ENCODE measurements around the gene POMP.

POMP gene

GRCh38 chr13:28621449-28621848, 37.5 kb upstream of the POMP start:
- H3K4me2 ChIP-seq: no peak overlapping the region
- no peak overlapping the region for H3K4me3 ChIP-seq
- H3K27me3 ChIP-seq: no peaks in the 10 kb centered on the region
- H3K27ac ChIP-seq: no peak overlapping the region
- no peak for TF ChIP-seq Cebpa-rat (IDR thresholded peaks at IDR 0.05)
- no peaks in the 10 kb centered on the region for H4K20me1 ChIP-seq
- H3K9me3 ChIP-seq: no peaks in the 10 kb centered on the region
- H3K9ac ChIP-seq: no peak overlapping the region
- H3K4me1 ChIP-seq: peaks cover 15% of the 10 kb centered on the region
- no peaks in the 10 kb centered on the region for H3K36me3 ChIP-seq

- TF ChIP-seq Cebpa-rat (IDR thresholded peaks at IDR 0.05): no peak
- Histone ChIP-seq H3K27me3 (no peaks in the 10 kb centered on the region), H3K4me1 (peaks cover 15% of the 10 kb centered on the region), H3K4me2 (no peak overlapping the region), H3K9ac (no peak overlapping the region), H3K4me3 (no peak overlapping the region), H4K20me1 (no peaks in the 10 kb centered on the region), H3K36me3 (no peaks in the 10 kb centered on the region), H3K27ac (no peak overlapping the region), H3K9me3 (no peaks in the 10 kb centered on the region)
Observed at GRCh38 chr13:28622286-28622685, 36.6 kb upstream of the POMP start.

GRCh38 chr13:28623782-28624706, 34.9 kb upstream of the POMP start:
- Histone ChIP-seq H3K27ac (no peak overlapping the region), H4K20me1 (no peaks in the 10 kb centered on the region), H3K4me3 (no peak overlapping the region), H3K9ac (no peak overlapping the region), H3K4me2 (peak overlapping the region; percentile 35), H3K9me3 (no peaks in the 10 kb centered on the region), H3K27me3 (no peaks in the 10 kb centered on the region), H3K36me3 (no peaks in the 10 kb centered on the region), H3K4me1 (peaks cover 15% of the 10 kb centered on the region)
- no peak for TF ChIP-seq Cebpa-rat (IDR thresholded peaks at IDR 0.05)

- Histone ChIP-seq H3K4me2 (no peak overlapping the region), H3K4me3 (no peak overlapping the region), H3K36me3 (no peaks in the 10 kb centered on the region), H3K4me1 (peaks cover 14% of the 10 kb centered on the region), H3K9ac (no peak overlapping the region), H3K27ac (no peak overlapping the region), H4K20me1 (no peaks in the 10 kb centered on the region), H3K9me3 (no peaks in the 10 kb centered on the region), H3K27me3 (no peaks in the 10 kb centered on the region)
- no peak for TF ChIP-seq Cebpa-rat (IDR thresholded peaks at IDR 0.05)
Observed at GRCh38 chr13:28624707-28625432, 34.1 kb upstream of the POMP start.

GRCh38 chr13:28626266-28626665, 32.7 kb upstream of the POMP start:
- Histone ChIP-seq H3K4me2 (no peak overlapping the region), H3K4me1 (peaks cover 8% of the 10 kb centered on the region), H3K27me3 (no peaks in the 10 kb centered on the region), H4K20me1 (no peaks in the 10 kb centered on the region), H3K4me3 (no peak overlapping the region), H3K27ac (no peak overlapping the region), H3K9me3 (no peaks in the 10 kb centered on the region), H3K9ac (no peak overlapping the region), H3K36me3 (no peaks in the 10 kb centered on the region)
- TF ChIP-seq Cebpa-rat (IDR thresholded peaks at IDR 0.05): no peak

- no peak for TF ChIP-seq Cebpa-rat (IDR thresholded peaks at IDR 0.05)
- H3K4me3 ChIP-seq: no peak overlapping the region
- H3K27me3 ChIP-seq: no peaks in the 10 kb centered on the region
- no peak overlapping the region for H3K9ac ChIP-seq
- H3K27ac ChIP-seq: no peak overlapping the region
- no peaks in the 10 kb centered on the region for H3K36me3 ChIP-seq
- H3K4me1 ChIP-seq: peaks cover 8% of the 10 kb centered on the region
- H3K4me2 ChIP-seq: no peak overlapping the region
- H3K9me3 ChIP-seq: no peaks in the 10 kb centered on the region
- H4K20me1 ChIP-seq: no peaks in the 10 kb centered on the region
Observed at GRCh38 chr13:28628241-28628640, 30.7 kb upstream of the POMP start.

GRCh38 chr13:28630869-28631268, 28.1 kb upstream of the POMP start:
- H3K4me1 ChIP-seq: peaks cover 5% of the 10 kb centered on the region; the same call in 1 of the 2 replicates
- no peak for TF ChIP-seq Cebpa-rat (IDR thresholded peaks at IDR 0.05)
- H3K9ac ChIP-seq: no peak overlapping the region
- H3K27me3 ChIP-seq: no peaks in the 10 kb centered on the region
- H3K27ac ChIP-seq: no peak overlapping the region
- no peaks in the 10 kb centered on the region for H4K20me1 ChIP-seq
- H3K36me3 ChIP-seq: no peaks in the 10 kb centered on the region
- H3K9me3 ChIP-seq: no peaks in the 10 kb centered on the region
- H3K4me2 ChIP-seq: no peak overlapping the region
- H3K4me3 ChIP-seq: no peak overlapping the region

GRCh38 chr13:28631801-28632200, 27.1 kb upstream of the POMP start:
- no peak overlapping the region for H3K4me3 ChIP-seq
- H4K20me1 ChIP-seq: no peaks in the 10 kb centered on the region
- no peak overlapping the region for H3K27ac ChIP-seq
- no peak overlapping the region for H3K4me2 ChIP-seq
- no peaks in the 10 kb centered on the region for H3K27me3 ChIP-seq
- no peak for TF ChIP-seq Cebpa-rat (IDR thresholded peaks at IDR 0.05)
- peaks cover 14% of the 10 kb centered on the region for H3K4me1 ChIP-seq
- no peaks in the 10 kb centered on the region for H3K9me3 ChIP-seq
- no peak overlapping the region for H3K9ac ChIP-seq
- H3K36me3 ChIP-seq: no peaks in the 10 kb centered on the region

- TF ChIP-seq Cebpa-rat (IDR thresholded peaks at IDR 0.05): no peak
- Histone ChIP-seq H3K4me3 (no peak overlapping the region), H4K20me1 (no peaks in the 10 kb centered on the region), H3K27me3 (no peaks in the 10 kb centered on the region), H3K36me3 (no peaks in the 10 kb centered on the region), H3K4me2 (peak overlapping the region; percentile 82; the same call in 1 of the 2 replicates), H3K4me1 (peaks cover 51% of the 10 kb centered on the region), H3K27ac (no peak overlapping the region), H3K9me3 (no peaks in the 10 kb centered on the region), H3K9ac (no peak overlapping the region)
Observed at GRCh38 chr13:28636069-28636468, 22.9 kb upstream of the POMP start.

Data from BLaER1 (cell line).